Measurements from ENCODE around the gene FYN.

FYN gene

GRCh38 chr6:111624401-111625098, 248.7 kb downstream of the FYN start:
- DNase-seq (ENCODE audit: insufficient read length, low spot score) (no peak), FAIRE-seq (no peak)
- no peak for TF ChIP-seq PAX5 (IDR thresholded peaks at IDR 0.05; ENCODE audit: insufficient read depth, low read length, severe bottlenecking)
- no peak for TF ChIP-seq POU2F2 (IDR thresholded peaks at IDR 0.05; ENCODE audit: low read depth, low read length)
- no peak for TF ChIP-seq POLR2AphosphoS5 (IDR thresholded peaks at IDR 0.05; ENCODE audit: low read depth, low read length)
- TF ChIP-seq SPI1 (IDR thresholded peaks at IDR 0.05; ENCODE audit: low read depth, low read length): no peak
- no peak for TF ChIP-seq TAF1 (IDR thresholded peaks at IDR 0.05; ENCODE audit: low read depth, low read length)
- no peak for TF ChIP-seq POLR2A (IDR thresholded peaks at IDR 0.05; ENCODE audit: low read depth, low read length)

GRCh38 chr6:111623046-111623718, 250.1 kb downstream of the FYN start:
- FAIRE-seq: no peak
- TF ChIP-seq PAX5 (IDR thresholded peaks at IDR 0.05; ENCODE audit: insufficient read depth, low read length, severe bottlenecking) (no peak), POLR2A (IDR thresholded peaks at IDR 0.05; ENCODE audit: low read depth, low read length) (no peak), TAF1 (IDR thresholded peaks at IDR 0.05; ENCODE audit: low read depth, low read length) (no peak), POLR2AphosphoS5 (IDR thresholded peaks at IDR 0.05; ENCODE audit: low read depth, low read length) (no peak), SPI1 (IDR thresholded peaks at IDR 0.05; ENCODE audit: low read depth, low read length) (no peak), POU2F2 (IDR thresholded peaks at IDR 0.05; ENCODE audit: low read depth, low read length) (no peak)
- no peak for DNase-seq (ENCODE audit: insufficient read length, low spot score)

GRCh38 chr6:111620169-111620568, 253.1 kb downstream of the FYN start:
- TF ChIP-seq POU2F2 (IDR thresholded peaks at IDR 0.05; ENCODE audit: low read depth, low read length) (no peak), TAF1 (IDR thresholded peaks at IDR 0.05; ENCODE audit: low read depth, low read length) (no peak), POLR2AphosphoS5 (IDR thresholded peaks at IDR 0.05; ENCODE audit: low read depth, low read length) (no peak), SPI1 (IDR thresholded peaks at IDR 0.05; ENCODE audit: low read depth, low read length) (no peak)

GRCh38 chr6:111618407-111618806, 254.8 kb downstream of the FYN start:
- TF ChIP-seq SPI1 (IDR thresholded peaks at IDR 0.05; ENCODE audit: low read depth, low read length): no peak
- TF ChIP-seq POLR2A (IDR thresholded peaks at IDR 0.05; ENCODE audit: low read depth, low read length): no peak
- TF ChIP-seq POLR2AphosphoS5 (IDR thresholded peaks at IDR 0.05; ENCODE audit: low read depth, low read length): no peak
- no peak for TF ChIP-seq PAX5 (IDR thresholded peaks at IDR 0.05; ENCODE audit: insufficient read depth, low read length, severe bottlenecking)
- no peak for TF ChIP-seq TAF1 (IDR thresholded peaks at IDR 0.05; ENCODE audit: low read depth, low read length)
- no peak for TF ChIP-seq POU2F2 (IDR thresholded peaks at IDR 0.05; ENCODE audit: low read depth, low read length)
- DNase-seq (ENCODE audit: insufficient read length, low spot score) (no peak), FAIRE-seq (no peak)

More at GRCh38 chr6:111620169-111620568, 253.1 kb downstream of the FYN start:
- DNase-seq (ENCODE audit: insufficient read length, low spot score): no peak
- FAIRE-seq: no peak

- no peak for DNase-seq (ENCODE audit: insufficient read length, low spot score)
- TF ChIP-seq POLR2AphosphoS5 (IDR thresholded peaks at IDR 0.05; ENCODE audit: low read depth, low read length) (no peak), SPI1 (IDR thresholded peaks at IDR 0.05; ENCODE audit: low read depth, low read length) (no peak), POLR2A (IDR thresholded peaks at IDR 0.05; ENCODE audit: low read depth, low read length) (no peak), PAX5 (IDR thresholded peaks at IDR 0.05; ENCODE audit: insufficient read depth, low read length, severe bottlenecking) (no peak), POU2F2 (IDR thresholded peaks at IDR 0.05; ENCODE audit: low read depth, low read length) (no peak), TAF1 (IDR thresholded peaks at IDR 0.05; ENCODE audit: low read depth, low read length) (no peak)
- no peak for FAIRE-seq
Observed at GRCh38 chr6:111617149-111617548, 256.1 kb downstream of the FYN start.

GRCh38 chr6:111615916-111616612, 257.2 kb downstream of the FYN start:
- TF ChIP-seq TAF1 (IDR thresholded peaks at IDR 0.05; ENCODE audit: low read depth, low read length) (no peak), POLR2AphosphoS5 (IDR thresholded peaks at IDR 0.05; ENCODE audit: low read depth, low read length) (no peak), PAX5 (IDR thresholded peaks at IDR 0.05; ENCODE audit: insufficient read depth, low read length, severe bottlenecking) (no peak)
- no peak for FAIRE-seq
- no peak for DNase-seq (ENCODE audit: insufficient read length, low spot score)

- peak; percentile 23 for FAIRE-seq
- DNase-seq (ENCODE audit: insufficient read length, low spot score): no peak
- TF ChIP-seq POU2F2 (IDR thresholded peaks at IDR 0.05; ENCODE audit: low read depth, low read length): no peak
- TF ChIP-seq SPI1 (IDR thresholded peaks at IDR 0.05; ENCODE audit: low read depth, low read length): 0 out of 2 replicates have a peak, but pooled peaks have one; percentile 23
Observed at GRCh38 chr6:111614833-111615582, 258.2 kb downstream of the FYN start.

- TF ChIP-seq PAX5 (IDR thresholded peaks at IDR 0.05; ENCODE audit: insufficient read depth, low read length, severe bottlenecking) (no peak), SPI1 (IDR thresholded peaks at IDR 0.05; ENCODE audit: low read depth, low read length) (no peak), POLR2AphosphoS5 (IDR thresholded peaks at IDR 0.05; ENCODE audit: low read depth, low read length) (no peak), POLR2A (IDR thresholded peaks at IDR 0.05; ENCODE audit: low read depth, low read length) (no peak), TAF1 (IDR thresholded peaks at IDR 0.05; ENCODE audit: low read depth, low read length) (no peak), POU2F2 (IDR thresholded peaks at IDR 0.05; ENCODE audit: low read depth, low read length) (no peak)
- DNase-seq (ENCODE audit: insufficient read length, low spot score) (no peak), FAIRE-seq (no peak)
Observed at GRCh38 chr6:111612379-111612778, 260.9 kb downstream of the FYN start.

GRCh38 chr6:111610548-111611172, 262.6 kb downstream of the FYN start:
- DNase-seq (ENCODE audit: insufficient read length, low spot score): no peak
- FAIRE-seq: no peak
- TF ChIP-seq TAF1 (IDR thresholded peaks at IDR 0.05; ENCODE audit: low read depth, low read length): no peak
- TF ChIP-seq POU2F2 (IDR thresholded peaks at IDR 0.05; ENCODE audit: low read depth, low read length): no peak
- no peak for TF ChIP-seq PAX5 (IDR thresholded peaks at IDR 0.05; ENCODE audit: insufficient read depth, low read length, severe bottlenecking)
- no peak for TF ChIP-seq POLR2A (IDR thresholded peaks at IDR 0.05; ENCODE audit: low read depth, low read length)
- TF ChIP-seq POLR2AphosphoS5 (IDR thresholded peaks at IDR 0.05; ENCODE audit: low read depth, low read length): no peak
- no peak for TF ChIP-seq SPI1 (IDR thresholded peaks at IDR 0.05; ENCODE audit: low read depth, low read length)

Data from GM12891 (cell line).